ENCODE results near the gene CPT1A. TPM values are rescaled to one million over a fixed set of nuclear protein-coding genes. Genes with fewer than 3 reads are reported as not detected.

Gene CPT1A
- total RNA-seq, 1 experiment from 2014 or later, result 24.1 TPM

DNA sequence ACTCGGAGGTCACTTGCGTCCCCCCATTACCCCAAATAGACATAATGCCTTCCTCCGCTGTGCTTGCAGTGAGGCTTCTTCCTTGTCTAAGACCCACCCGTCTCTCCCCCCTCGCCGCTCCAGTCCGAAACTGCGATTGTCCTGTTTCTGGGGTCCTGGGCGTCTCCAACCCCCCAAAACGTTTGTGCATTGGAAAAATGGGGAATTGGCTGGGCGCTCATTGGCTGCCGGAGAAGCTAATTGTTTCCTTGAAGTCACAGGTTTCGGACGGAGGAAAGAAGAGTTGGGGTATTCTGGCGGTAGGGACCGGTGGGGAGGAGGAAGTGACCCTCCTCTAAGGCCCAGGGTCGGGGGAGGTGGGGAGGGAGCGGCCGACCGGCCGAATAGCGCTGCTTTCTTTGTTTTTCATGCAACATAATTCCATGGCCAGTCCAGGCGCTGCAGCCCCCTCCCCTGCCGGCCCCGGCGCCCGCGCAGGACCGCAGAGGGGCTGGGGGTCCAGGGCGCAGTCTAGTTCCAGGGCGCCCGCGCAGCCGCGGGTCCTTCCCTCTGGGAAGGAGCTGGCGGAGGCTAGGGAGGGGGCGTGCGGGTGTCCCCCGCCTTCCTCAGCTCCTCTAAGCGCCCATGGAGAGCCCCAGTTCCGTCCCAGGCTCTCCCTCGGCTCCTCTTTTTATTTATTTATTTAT, 12.7 kb upstream of the CPT1A start:
- no peak for DNase-seq (ENCODE audit: low read depth)

DNA sequence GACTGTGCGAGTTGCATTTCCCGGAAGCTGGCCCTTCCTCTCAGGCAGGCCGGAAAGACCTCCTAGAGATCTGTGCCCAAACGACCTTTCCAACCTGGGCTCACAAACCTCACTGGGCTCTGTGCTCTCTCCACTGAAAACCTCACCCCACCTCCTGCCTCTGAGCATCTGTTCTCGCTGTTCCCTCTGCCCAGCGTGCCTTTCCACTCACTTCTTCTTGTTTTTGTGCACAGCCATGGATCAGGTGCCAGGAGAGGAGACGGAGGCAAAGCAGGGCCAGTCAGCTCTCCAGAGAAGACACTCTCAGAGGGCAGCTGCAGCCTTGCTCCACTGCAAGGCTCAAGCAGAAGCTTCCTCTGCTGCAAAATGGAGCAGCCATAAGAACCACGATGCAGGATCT, 10.9 kb upstream of the CPT1A start:
- DNase-seq (ENCODE audit: low read depth), result no peak

DNA sequence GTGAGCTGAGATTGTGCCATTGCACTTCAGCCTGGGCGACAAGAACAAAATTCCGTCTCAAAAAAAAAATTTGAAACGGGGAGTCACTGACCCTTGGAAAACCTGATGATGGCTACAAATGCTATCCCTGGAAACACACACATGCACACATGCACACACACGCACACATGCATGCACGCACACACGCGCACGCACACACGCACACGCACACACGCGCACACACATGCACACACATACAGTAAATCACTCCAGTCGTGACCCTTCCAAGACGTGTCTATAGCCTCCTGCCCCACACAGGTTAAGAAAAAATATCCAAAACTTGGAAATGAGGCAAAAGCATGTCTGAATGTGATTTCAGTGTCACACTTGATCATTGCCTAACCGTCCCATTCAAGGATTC, 6.7 kb upstream of the CPT1A start:
- no peak for DNase-seq (ENCODE audit: low read depth)

DNA sequence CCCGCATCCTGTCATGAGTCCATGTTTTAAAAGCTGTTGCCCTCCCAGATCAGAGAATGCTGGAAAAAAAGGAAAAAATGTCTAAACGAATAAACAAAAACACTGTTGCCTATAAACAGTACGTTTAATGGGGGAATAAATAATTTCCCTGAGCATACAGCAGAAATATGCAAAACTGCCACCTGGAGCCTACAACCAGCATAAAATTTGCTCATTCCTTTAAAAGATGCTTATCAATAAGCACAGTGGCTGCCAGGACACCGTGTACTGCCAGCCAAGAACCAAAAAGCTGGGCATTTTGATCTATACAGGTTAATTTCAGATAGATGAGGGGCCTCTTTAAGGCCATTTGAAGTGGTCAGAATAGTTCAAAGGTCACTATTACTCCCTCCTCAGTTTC, 5.7 kb upstream of the CPT1A start:
- DNase-seq (ENCODE audit: low read depth), result no peak

DNA sequence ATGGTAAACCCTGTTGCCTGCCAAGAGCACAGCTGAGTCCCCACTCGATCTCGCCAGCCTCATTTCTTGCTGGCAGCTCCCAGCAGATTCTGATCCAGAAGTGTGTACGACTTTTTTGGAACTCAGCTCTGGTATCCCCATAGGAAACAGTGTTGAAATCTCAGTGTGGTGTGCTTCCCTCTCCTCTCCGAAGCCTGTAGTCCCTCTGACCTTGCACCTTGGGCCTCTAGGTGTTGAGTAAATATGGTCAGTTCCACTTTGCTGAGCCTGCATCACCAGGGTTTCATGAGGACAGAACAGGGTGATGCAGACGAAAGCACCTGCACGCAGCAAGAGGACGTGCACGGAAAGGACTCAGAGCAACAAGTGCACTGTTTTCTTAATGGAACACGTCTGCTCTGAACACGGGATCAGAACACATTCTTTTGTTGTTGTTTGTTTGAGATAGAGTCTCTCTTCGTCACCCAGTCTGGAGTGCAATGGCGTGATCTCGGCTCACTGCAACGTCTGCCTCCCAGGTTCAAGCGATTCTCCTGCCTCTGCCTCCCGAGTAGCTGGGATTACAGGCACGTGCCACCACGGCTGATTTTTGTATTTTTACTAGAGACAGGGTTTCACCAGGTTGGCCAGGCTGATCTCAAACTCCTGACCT, 3.8 kb upstream of the CPT1A start:
- DNase-seq (ENCODE audit: low read depth), result no peak

DNA sequence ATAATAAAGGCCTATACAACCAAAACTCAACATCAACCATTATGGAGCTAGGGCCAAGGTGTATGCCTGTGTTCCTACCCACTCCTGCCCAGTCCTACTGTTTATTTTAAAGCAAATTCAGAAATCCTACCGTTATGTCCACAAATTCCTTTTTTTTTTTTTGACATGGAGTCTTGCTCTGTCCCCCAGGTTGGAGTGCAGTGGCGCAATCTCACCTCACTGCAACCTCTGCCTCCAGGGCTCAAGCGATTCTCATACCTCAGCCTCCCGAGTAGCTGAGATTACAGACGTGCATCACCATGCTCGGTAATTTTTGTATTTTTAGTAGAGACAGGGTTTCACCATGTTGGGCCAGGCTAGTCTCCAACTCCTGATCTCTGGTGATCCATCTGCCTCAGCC, 3.1 kb upstream of the CPT1A start:
- DNase-seq (ENCODE audit: low read depth), result no peak

DNA sequence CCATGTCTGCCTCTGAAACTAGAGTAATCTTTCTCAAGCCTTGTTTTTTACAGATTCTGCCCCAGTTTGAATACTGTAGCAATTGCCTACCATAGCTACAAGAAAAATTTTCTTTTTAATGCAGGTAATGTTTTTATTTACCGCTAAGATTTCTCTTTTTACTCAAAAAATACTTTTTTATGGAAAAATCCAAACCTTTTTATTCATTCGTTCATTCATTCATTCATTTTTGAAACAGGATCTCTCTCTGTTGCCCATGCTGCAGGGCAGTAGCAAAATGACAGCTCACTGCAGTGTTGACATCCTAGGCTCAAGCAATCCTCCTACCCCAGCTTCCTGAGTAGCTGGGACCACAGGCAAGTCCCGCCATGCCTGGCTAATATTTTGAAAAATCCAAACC, 2.7 kb upstream of the CPT1A start:
- DNase-seq (ENCODE audit: low read depth), result no peak

DNA sequence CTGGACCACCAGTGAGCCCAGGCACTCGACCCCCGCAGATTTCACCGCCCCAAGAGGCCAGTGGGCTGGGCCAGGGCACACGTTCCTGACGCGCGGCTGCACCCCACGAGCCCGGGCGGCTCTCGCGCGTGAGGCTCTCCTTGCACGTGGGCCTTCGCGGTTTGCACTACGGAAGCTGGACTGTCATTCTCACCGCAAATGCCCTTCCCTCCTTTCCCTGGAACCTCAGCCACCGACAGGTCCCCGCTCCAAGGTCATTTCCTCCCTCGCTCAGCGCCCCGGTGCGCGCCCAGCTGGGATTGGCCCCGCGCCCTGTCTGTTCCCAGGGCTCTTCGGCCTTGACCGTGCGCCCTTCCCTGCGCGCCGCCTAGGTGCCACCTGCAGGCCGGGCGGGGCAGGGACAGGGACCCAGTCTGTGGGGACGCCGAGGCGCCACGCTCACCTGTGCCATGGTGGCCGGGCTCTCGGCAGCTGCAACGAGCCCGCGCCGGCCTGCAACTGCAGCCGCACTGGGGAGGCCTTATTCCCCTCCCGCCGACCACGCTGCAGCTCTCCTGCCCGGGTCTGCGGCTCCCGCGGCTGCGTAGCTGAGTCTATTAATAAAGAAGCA, 2.1 kb upstream of the CPT1A start:
- peak; percentile 84 for DNase-seq (ENCODE audit: low read depth)

DNA sequence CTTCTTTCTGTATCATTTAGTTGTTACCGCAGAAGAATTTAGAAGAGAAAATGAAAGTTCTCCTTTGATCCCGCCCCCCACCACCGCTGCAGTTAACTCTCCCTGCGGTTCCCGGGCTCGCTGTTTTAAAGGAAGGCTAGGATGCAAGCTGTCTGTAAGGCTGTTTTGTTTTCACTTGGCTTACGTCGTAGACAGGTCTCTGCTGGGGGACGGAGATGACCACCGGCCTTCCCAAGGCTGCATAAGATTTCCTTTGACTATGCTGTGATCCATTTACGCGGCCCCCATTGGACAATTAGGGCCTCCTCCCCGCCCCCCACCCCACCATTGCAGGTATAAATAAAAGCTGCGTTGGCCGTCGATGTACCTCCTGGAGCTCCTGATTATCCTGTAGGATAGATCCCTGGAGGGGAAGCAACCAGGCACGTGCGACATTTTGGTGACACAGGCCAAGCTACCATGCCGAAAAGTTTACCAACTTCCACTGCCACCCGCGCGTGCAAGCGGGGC, 1.4 kb upstream of the CPT1A start:
- DNase-seq (ENCODE audit: low read depth), result peak; percentile 78

DNA sequence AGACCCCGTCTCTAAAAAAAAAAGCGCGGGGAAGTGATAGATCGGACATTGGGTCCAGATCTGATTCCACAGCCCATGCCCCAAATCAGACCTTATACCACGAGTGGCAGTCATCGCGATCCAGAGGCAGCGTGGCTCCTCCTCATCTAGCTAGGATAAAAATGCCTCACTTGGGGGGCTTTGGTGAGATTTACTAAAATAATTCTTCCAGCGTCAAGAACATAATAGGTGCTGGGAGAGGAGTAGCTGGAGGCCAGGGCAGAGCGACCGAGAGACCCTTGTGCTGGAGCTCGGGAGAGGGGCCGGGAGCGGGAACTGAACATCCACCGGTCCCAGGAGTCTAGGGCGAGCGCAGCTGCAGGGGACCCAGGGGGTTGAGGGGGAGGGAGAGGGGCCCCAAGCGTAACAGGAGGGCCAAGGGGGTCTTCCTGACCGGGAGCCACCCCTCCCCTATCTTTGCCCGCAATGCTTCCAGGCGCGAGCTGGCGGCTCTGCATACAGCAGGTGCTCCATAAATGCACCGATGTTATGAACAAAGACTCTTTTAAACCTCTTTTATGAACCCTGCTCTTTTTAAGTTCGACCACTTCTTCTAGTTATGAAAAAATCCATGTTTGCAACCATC, 823 bp upstream of the CPT1A start:
- no peak for DNase-seq (ENCODE audit: low read depth)

DNA sequence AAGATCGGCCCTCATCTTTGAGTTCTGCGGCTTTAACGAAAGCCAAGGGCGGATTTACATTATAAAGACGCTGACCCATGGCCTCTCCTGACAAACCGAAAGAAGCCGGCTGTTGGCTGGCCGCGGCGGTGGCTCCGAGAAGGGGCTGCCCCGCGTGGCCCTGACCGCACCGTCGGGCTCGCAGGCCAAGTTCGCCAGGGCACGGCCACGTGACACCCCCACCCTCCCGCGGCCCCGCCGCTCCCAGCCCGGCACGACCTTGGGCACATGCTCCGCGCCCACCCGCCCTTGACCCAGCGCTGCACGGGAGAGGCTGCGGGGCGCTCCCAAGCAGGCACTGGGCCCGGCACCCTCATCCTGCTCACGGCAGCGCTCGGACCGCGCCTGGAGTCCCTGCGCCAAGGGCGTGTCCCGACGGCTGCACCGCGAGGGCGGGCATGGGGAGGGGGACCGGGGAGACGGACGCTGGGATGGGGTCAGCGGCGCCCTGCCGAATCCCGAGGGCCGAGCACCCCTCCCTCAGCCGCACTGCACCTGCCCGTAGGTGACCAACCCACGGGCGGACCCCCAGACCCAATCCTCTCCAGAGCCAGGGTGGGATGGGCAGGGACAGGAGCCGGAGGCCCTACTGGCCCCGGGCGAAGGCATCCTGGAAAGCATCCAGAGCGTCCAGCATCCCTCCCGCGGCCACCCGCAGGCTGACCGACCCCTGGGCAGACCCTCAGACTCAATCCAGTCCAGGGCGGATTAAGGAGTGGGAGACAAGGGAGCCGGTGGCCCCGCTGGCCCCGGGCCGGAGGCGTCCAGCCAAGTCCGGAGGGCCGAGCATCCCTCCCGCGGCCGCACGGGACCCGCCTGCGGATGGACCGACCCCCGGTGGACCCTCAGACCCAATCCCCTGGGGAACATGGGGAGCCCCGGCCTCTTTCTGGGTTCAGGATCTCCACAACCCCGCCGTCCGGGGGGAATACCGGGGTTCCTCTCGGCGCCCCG, 759 bp downstream of the CPT1A start:
- DNase-seq (ENCODE audit: low read depth), result peak; percentile 55

DNA sequence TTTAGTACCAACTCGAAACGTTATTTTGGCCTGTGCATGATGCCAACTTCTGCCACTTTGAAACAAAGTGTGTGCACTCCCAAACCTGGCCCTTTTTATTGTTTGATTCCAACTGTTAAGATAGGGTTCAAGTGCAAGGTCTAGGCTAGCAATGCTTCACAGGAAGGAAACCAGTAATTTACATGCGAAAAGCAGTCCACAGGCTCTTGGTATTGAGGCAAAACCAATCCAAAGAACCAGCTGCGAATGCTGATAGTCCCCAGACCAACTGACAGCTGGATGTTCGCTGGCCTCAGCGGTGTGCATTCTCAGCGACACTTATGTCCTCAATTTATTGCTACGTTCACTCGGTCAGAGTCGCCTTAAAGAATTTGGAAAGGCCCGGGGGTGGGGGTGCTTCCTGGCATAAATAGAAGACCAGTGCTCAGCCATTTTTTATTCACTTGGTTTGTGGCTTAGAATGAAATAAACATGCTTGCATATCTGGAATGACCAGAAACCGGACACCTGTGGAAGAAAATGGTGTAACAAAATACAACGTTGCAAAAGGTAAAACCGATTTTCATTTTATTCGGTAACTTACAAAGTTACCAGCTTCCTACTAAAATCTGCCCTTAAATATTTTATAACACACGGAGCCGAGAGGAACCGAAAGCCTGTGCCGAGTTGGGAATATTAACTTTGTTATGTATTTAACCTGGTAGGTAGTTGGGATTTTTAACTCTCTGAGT, 1.6 kb downstream of the CPT1A start:
- DNase-seq (ENCODE audit: low read depth), result peak; percentile 45

DNA sequence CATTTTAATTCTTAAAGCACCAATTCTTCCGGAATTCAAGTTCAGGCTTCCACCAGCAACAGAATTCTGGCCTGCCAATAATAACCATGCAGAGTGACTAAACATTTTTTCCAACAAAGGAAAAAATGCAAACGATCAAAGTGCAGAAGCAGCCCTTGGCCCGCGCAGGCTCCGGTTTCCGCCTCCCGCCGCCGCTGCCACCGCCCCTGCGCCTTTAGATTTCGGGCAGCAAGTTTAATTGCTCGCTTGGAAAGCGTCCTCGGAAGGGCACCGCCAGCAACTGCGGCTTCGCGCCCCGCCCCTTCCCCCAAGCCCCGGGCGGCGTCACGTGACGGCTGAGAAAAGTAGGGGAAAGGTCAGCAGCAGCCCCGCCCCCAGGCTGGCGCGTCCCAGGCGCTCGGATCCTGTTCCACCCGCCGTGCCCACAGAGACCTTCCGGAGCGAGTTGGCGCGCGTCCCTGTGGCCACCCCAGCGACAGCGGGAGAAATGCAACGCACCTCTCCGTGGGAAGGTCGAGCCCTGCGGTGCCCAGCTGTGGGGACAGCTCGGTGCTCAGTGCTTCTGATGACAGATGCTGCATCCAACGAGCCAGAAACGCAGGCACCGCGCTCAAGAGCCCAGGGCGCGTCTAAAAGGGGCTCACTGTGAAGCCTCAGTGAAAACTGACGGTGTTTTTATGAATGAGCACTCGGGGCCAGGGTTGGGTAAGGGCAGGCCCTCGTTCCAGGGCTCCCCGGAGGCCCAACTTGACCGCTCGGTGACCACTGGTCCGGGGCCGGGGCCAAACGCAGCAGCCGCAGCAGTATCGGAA, 2.5 kb downstream of the CPT1A start:
- peak; percentile 92 for DNase-seq (ENCODE audit: low read depth)

DNA sequence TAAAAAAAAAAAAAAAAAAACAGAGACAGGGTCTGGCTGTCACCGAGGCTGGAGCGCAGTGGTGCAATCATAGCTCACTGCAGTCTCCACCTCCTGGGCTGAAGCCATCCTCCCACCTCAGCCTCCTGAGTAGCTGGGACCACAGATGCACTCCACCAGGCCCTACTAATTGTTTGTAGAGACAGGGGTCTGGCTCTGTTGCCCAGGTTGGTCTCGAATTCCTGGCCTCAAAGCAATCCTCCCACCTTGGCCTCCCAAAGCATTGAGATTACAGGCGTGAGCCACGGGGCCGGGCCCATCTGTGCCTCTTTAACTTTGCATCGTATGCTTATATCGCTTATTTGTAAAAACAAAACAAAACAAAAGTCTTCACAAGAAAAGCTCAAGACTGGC, 3.1 kb downstream of the CPT1A start:
- peak; percentile 21 for DNase-seq (ENCODE audit: low read depth)

DNA sequence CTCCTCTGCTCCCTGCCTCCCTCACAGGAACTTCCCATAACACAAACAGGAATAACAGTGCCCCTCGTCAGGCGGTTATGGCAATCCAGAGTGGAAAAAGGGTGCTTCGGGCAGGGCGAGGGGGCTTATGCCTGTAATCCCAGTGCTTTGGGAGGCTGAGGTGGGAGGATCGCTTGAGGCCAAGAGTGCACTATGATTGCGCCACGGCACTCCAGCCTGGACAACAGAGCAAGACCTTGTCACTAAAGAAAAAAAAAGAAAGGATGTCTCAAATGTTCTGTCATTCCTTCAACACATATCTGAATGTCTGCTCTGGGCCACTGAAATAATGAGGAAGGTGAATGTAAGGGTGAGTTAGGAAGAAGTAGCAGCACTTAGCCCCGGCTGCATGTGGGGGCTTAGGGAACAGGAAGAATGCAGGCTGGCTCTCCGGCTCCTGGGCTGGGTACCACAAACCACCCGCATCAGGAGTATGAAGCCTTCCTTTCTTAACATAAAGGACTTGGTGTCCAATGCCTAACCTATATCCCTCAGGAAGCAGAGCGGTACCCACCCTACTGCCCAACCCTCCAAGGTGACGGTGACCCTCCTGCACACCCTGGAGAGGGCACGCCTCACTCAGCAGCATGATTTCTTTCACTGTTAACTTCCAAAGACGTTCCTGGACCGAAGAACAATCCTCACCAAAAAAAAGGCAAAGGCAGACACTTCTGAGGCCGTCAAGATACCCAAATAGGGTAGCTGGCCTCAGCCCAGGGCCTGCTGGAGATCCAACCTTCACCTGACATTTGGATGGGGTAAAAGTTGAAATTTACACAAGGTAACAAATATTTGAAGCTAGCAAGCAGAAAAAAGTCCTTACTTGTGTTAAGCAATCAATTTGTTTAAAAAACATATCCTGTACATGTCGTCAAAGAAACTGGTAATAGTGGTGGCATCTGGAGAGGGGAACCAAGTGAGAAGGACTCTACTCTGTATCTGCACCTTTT, 3.8 kb downstream of the CPT1A start:
- DNase-seq (ENCODE audit: low read depth), result no peak

DNA sequence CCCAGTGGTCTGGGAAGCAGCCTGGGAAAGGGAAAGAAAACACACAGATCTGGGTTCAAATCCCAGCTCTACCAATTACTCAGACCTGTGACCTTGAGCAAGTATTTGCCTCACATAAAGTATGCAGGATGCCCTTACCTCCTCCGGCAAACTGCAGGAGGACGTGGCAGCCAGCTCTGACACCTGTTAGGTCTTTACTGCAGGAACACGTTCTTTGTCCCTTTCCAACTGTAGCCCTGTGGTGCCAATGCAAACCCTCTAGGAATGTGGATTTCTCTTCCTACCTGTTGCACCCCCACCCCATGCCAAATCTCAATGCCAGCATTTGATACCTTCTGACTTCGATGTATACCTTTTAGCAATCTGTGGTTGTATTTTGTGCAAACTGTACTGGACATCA, 6.0 kb downstream of the CPT1A start:
- no peak for DNase-seq (ENCODE audit: low read depth)

DNA sequence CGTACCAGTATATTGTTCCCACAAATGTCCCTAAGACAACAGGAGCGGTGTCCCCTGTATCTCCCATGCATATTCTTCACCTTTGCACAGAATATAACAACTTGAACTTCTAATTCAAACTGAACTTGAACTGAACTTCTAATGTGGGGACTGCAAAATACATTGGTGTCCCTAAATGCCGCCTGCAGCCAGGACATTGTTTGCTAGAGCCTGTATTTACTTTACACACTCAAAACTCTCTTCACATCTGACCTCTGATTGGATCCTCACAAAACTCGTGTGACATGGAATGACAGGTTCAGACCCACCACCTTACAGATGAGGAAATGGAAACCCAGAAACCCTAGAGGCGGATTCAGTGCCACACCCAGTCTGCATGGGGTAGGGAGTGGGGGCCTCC, 6.4 kb downstream of the CPT1A start:
- DNase-seq (ENCODE audit: low read depth), result no peak

DNA sequence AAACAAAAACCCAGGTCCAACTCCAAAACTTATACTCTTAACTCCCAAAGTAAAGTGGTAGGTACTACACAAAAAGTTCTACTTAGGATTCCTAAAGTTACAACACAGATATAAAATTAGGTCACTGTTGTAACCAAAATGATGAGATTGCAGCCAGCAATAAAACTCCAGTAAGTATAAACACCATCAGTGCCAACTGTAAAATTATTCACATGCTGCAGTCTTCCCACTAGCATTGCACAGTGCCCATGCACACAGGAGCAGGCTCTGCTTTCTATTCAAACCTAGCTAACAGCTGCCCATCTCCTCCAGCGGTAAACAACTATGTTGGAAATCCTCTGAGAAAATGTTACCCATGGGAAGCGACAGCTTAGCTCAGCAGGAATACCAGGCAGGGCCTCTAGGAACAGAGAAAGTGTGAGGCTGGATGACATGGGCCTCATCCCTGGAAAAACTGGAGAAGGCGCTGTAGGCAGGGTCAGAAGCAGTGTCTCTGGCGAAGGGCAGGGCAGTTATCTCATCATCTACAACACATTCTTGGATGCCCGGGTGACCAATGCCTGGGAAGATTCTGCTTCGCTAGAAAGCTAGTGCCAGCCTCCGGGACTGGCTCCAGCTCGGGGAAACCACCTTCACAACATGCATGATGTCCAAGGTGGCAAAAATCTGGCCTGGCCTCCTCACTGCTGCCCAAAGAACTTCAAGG, 9.1 kb downstream of the CPT1A start:
- peak; percentile 62 for DNase-seq (ENCODE audit: low read depth)
